AG04450 (cell line): Measurements from ENCODE around the gene KIF3C. TPM values are rescaled to one million over a fixed set of nuclear protein-coding genes. Genes with fewer than 3 reads are reported as not detected.
"Not testable (repeated sequence)": the region's sequence is repeated elsewhere in the genome, so short reads cannot be mapped to it uniquely, and the experiment has no call there.

Experiments used
- CTCF ChIA-PET: fragments of 300-600, 350-600 bp; formaldehyde crosslinking; extraction: SDS; loops from one replicate; lab custom pipeline; 2022; ENCODE audit warnings: antibody characterized with exemption, inconsistent platforms; lab: Charles Lee
- POLR2A ChIA-PET: fragments of 350-600 bp; formaldehyde crosslinking; extraction: SDS; loops from one replicate; lab custom pipeline; 2021; ENCODE audit warnings: antibody characterized with exemption, inconsistent platforms; lab: Yijun Ruan, JAX
- DNase-seq: peaks from one replicate; pipeline ENCODE4 v3.0.0-alpha.2; 2011; ENCODE audit warnings: low read depth, low spot score
- H3K27ac ChIP-seq: one replicate; pipeline ENCODE4 v1.5.1; 2012; ENCODE audit warnings: low read depth, low read length, control low read depth
- H3K27me3 ChIP-seq: one replicate; pipeline ENCODE4 v1.6.0; 2012; ENCODE audit warnings: low read length; ENCODE audit not compliant: control insufficient read depth, insufficient read depth
- H3K4me3 ChIP-seq: 2 replicates; pipeline ENCODE4 v1.5.1; 2011; ENCODE audit warnings: mild to moderate bottlenecking, low read depth, low read length, control low read depth
- H3K9me3 ChIP-seq: 2 replicates; pipeline ENCODE4 v1.5.1; 2012; ENCODE audit warnings: low read length; ENCODE audit not compliant: control insufficient read depth, insufficient read depth
- CTCF ChIP-seq: IDR thresholded peaks from 2 replicates; pipeline ENCODE4 v1.5.1; 2011; ENCODE audit warnings: low read depth, low read length, control low read depth, inconsistent platforms
- polyA plus RNA-seq: library from polyadenylated mRNA; depleted of rRNA; stranded (reverse); fragments of >200 nt; gene quantifications from 2 replicates; pipeline ENCODE4 v1.2.3, GENCODE V29; 2011

The KIF3C gene
- polyA plus RNA-seq, 1 experiment: 8.0 TPM

GRCh38 chr2:25926984-25927756 lies 55.1 kb downstream of the KIF3C start:
- DNase-seq: no peak
- Histone ChIP-seq H3K9me3 (no peaks in the 10 kb centered on the region), H3K27ac (no peak overlapping the region), H3K27me3 (peaks cover 9% of the 10 kb centered on the region), H3K4me3 (no peak overlapping the region)
- POLR2A ChIA-PET: no interaction called here
- TF ChIP-seq CTCF: no peak
- CTCF ChIA-PET: no interaction called here

- no peaks in the 10 kb centered on the region for H3K9me3 ChIP-seq
- ChIA-PET CTCF (no interaction called here), POLR2A (interaction anchor here (2.1 kb wide), 1 partner anchor 44 kb away, joined by 7 read pairs; the partner anchor contains the start of gene ASXL2)
- H3K4me3 ChIP-seq: no peak overlapping the region
- DNase-seq: no peak
- no peak for TF ChIP-seq CTCF
- no peak overlapping the region for H3K27ac ChIP-seq
- peaks cover 11% of the 10 kb centered on the region for H3K27me3 ChIP-seq
These were observed 59.8 kb downstream of the KIF3C start for GRCh38 chr2:25922501-25922900.

- TF ChIP-seq CTCF: no peak
- CTCF ChIA-PET: no interaction called here
- H3K4me3 ChIP-seq: no peak overlapping the region
- H3K27ac ChIP-seq: no peak overlapping the region
- POLR2A ChIA-PET: interaction anchor here (1.0 kb wide), 1 partner anchor 12 kb away, joined by 11 read pairs; no protein-coding TSS in a partner anchor
- peaks cover 11% of the 10 kb centered on the region for H3K27me3 ChIP-seq
- no peak for DNase-seq
- no peaks in the 10 kb centered on the region for H3K9me3 ChIP-seq
These were observed 61.4 kb downstream of the KIF3C start for GRCh38 chr2:25920786-25921415.

GRCh38 chr2:25920336-25920735 lies 62.0 kb downstream of the KIF3C start:
- ChIA-PET CTCF (no interaction called here), POLR2A (interaction anchor here (1.0 kb wide), 1 partner anchor 11 kb away, joined by 11 read pairs; no protein-coding TSS in a partner anchor)
- no peak for TF ChIP-seq CTCF
- Histone ChIP-seq H3K9me3 (no peaks in the 10 kb centered on the region), H3K27me3 (peaks cover 11% of the 10 kb centered on the region), H3K27ac (no peak overlapping the region), H3K4me3 (no peak overlapping the region)
- peak; percentile 60 for DNase-seq

GRCh38 chr2:25917832-25918231 lies 64.5 kb downstream of the KIF3C start:
- TF ChIP-seq CTCF: no peak
- Histone ChIP-seq H3K27me3 (peaks cover 3% of the 10 kb centered on the region), H3K4me3 (no peak overlapping the region), H3K9me3 (no peaks in the 10 kb centered on the region), H3K27ac (no peak overlapping the region)
- POLR2A ChIA-PET: interaction anchor here (1.5 kb wide), 1 partner anchor 39 kb away, joined by 4 read pairs; the partner anchor contains the start of gene ASXL2
- no peak for DNase-seq
- CTCF ChIA-PET: no interaction called here

- H3K27me3 ChIP-seq, CTCF ChIA-PET, DNase-seq, H3K4me3 ChIP-seq, H3K9me3 ChIP-seq, H3K27ac ChIP-seq: not testable (repeated sequence)
- POLR2A ChIA-PET: interaction anchor here (1.5 kb wide), 1 partner anchor 39 kb away, joined by 4 read pairs; the partner anchor contains the start of gene ASXL2
These were observed 64.9 kb downstream of the KIF3C start for GRCh38 chr2:25917411-25917810.
